HepG2 (cell line): ENCODE measurements around the gene WDR54. TPM values are rescaled to one million over a fixed set of nuclear protein-coding genes. Genes with fewer than 3 reads are reported as not detected.

Experiments used
- CHD4 ChIP-seq: fragments of 200-600 bp; sonication (generic); IDR thresholded peaks from 2 replicates; pipeline ENCODE4 v1.7.0; 2017; ENCODE audit warnings: mild to moderate bottlenecking, low read length, borderline replicate concordance
- FOXJ3 ChIP-seq: sonication (generic); formaldehyde crosslinking; IDR thresholded peaks from 2 replicates; pipeline ENCODE4 v1.4.0; 2020; ENCODE audit warnings: missing genetic modification reagents, mild to moderate bottlenecking, borderline replicate concordance
- FOXP1 ChIP-seq, 2 experiments: fragments of 450-650 bp in 1 of 2; IDR thresholded peaks; 2 replicates each; pipeline ENCODE4 v1.6.1; 2017 to 2018; ENCODE audit warnings: antibody characterized with exemption in 1 of 2
- KAT2B ChIP-seq: fragments of 150-350 bp; IDR thresholded peaks from 2 replicates; pipeline ENCODE4 v1.6.1; 2014; ENCODE audit warnings: low read depth, low read length, borderline replicate concordance
- KDM5B ChIP-seq: sonication (generic); formaldehyde crosslinking; IDR thresholded peaks from 2 replicates; pipeline ENCODE4 v1.4.0; 2020; ENCODE audit warnings: missing genetic modification reagents, mild to moderate bottlenecking, borderline replicate concordance
- MXD1 ChIP-seq: sonication (generic); formaldehyde crosslinking; IDR thresholded peaks from 2 replicates; pipeline ENCODE4 v1.4.0; 2020; ENCODE audit warnings: mild to moderate bottlenecking, missing genetic modification reagents
- NFKB2 ChIP-seq: sonication (generic); formaldehyde crosslinking; IDR thresholded peaks from 2 replicates; pipeline ENCODE4 v1.4.0; 2020; ENCODE audit warnings: missing genetic modification reagents, borderline replicate concordance
- PRMT3 ChIP-seq: sonication (generic); formaldehyde crosslinking; IDR thresholded peaks from 2 replicates; pipeline ENCODE4 v1.8.1; 2022; ENCODE audit warnings: low read depth, mild to moderate bottlenecking, moderate library complexity, missing genetic modification reagents, borderline replicate concordance
- RARA ChIP-seq: IDR thresholded peaks from 2 replicates; pipeline ENCODE4 v1.6.1; 2016; ENCODE audit warnings: missing genetic modification reagents, missing compliant biosample characterization
- SALL1 ChIP-seq: sonication (generic); formaldehyde crosslinking; IDR thresholded peaks from 2 replicates; pipeline ENCODE4 v1.8.0; 2022; ENCODE audit warnings: mild to moderate bottlenecking, missing genetic modification reagents
- ZNF143 ChIP-seq: sonication (generic); formaldehyde crosslinking; IDR thresholded peaks from 2 replicates; pipeline ENCODE4 v1.4.0; 2020; ENCODE audit warnings: missing genetic modification reagents
- ZNF205 ChIP-seq: IDR thresholded peaks from 2 replicates; pipeline ENCODE4 v1.6.1; 2018; ENCODE audit warnings: missing biosample characterization, missing genetic modification reagents
- ZNF331 ChIP-seq: sonication (generic); formaldehyde crosslinking; IDR thresholded peaks from 2 replicates; pipeline ENCODE4 v1.4.0; 2020; ENCODE audit warnings: missing genetic modification reagents
- ZNF451 ChIP-seq: sonication (generic); formaldehyde crosslinking; IDR thresholded peaks from 2 replicates; pipeline ENCODE4 v1.5.0; 2020; ENCODE audit warnings: mild to moderate bottlenecking, missing genetic modification reagents
- ZSCAN5A ChIP-seq: sonication (generic); formaldehyde crosslinking; IDR thresholded peaks from 2 replicates; pipeline ENCODE4 v1.8.0; 2022; ENCODE audit warnings: mild to moderate bottlenecking, missing genetic modification reagents, borderline replicate concordance
- polyA plus RNA-seq, 8 experiments: library from polyadenylated mRNA; depleted of rRNA in 3 of 8; stranded (reverse) in 7 of 8; unstranded in 1 of 8; fragments of >200 nt; fragmentation: Illumina TruSeq in 4 of 8; extraction: Trizol in 4 of 8; gene quantifications; 2 replicates each; pipeline versions ENCODE4 v1.2.1 to v1.2.3, GENCODE V29; 2011 to 2016; ENCODE audit warnings: low read depth in 4 of 8, missing spikeins in 1 of 8, mixed read lengths in 1 of 8; ENCODE audit not compliant: insufficient read depth in 1 of 8
- total RNA-seq, 5 experiments: library from RNA; depleted of rRNA; stranded (reverse); fragments of >200 nt; fragmentation: Illumina TruSeq; extraction: Trizol; gene quantifications; 2 replicates each; pipeline ENCODE4 v1.2.3, GENCODE V29; 2016; ENCODE audit warnings: low read depth in 1 of 5
- TF ChIP-seq, protein P1 (sequence below): sonication (generic); formaldehyde crosslinking; IDR thresholded peaks from 2 replicates; pipeline ENCODE4 v1.5.0; 2020; ENCODE audit warnings: mild to moderate bottlenecking, missing genetic modification reagents
- TF ChIP-seq, protein P2 (sequence below): sonication (generic); formaldehyde crosslinking; conservative IDR thresholded peaks from 2 replicates; pipeline ENCODE4 v1.4.0; 2020; ENCODE audit warnings: missing genetic modification reagents
- TF ChIP-seq, protein P3 (sequence below): sonication (generic); formaldehyde crosslinking; IDR thresholded peaks from 2 replicates; pipeline ENCODE4 v1.5.1; 2020; ENCODE audit warnings: missing genetic modification reagents, mild to moderate bottlenecking, borderline replicate concordance

The WDR54 gene
- total and polyA plus RNA-seq, 2 of the 13 experiments (the other 11 are each of a cell fraction or from before 2014, with no cell fraction given): 2.0 to 17.3 TPM

GRCh38 chr2:74472086-74472944, 50.8 kb downstream of the WDR54 start, which contains the start of gene MRPL53 (continued):
- TF ChIP-seq SALL1 (CRISPR knock-in tag): peak; percentile 96
- peak; percentile 77 for TF ChIP-seq ZNF143 (CRISPR knock-in tag)
- TF ChIP-seq ZNF331 (CRISPR knock-in tag): peak; percentile 97
- no peak for TF ChIP-seq KAT2B
- peak; percentile 98; the same call in 1 of the 2 replicates for TF ChIP-seq KDM5B (CRISPR knock-in tag)
- TF ChIP-seq FOXP1 (IDR thresholded peaks at IDR 0.05): no peak
- TF ChIP-seq FOXP1 (CRISPR knock-in tag; IDR thresholded peaks at IDR 0.05): no peak; the same call in 1 of the 2 replicates
- peak; percentile 98 for TF ChIP-seq NFKB2 (CRISPR knock-in tag)
- TF ChIP-seq, protein P1, sequence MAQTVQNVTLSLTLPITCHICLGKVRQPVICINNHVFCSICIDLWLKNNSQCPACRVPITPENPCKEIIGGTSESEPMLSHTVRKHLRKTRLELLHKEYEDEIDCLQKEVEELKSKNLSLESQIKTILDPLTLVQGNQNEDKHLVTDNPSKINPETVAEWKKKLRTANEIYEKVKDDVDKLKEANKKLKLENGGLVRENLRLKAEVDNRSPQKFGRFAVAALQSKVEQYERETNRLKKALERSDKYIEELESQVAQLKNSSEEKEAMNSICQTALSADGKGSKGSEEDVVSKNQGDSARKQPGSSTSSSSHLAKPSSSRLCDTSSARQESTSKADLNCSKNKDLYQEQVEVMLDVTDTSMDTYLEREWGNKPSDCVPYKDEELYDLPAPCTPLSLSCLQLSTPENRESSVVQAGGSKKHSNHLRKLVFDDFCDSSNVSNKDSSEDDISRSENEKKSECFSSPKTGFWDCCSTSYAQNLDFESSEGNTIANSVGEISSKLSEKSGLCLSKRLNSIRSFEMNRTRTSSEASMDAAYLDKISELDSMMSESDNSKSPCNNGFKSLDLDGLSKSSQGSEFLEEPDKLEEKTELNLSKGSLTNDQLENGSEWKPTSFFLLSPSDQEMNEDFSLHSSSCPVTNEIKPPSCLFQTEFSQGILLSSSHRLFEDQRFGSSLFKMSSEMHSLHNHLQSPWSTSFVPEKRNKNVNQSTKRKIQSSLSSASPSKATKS (CRISPR knock-in tag): no peak
- peak; percentile 37; the same call in 1 of the 2 replicates for TF ChIP-seq CHD4
- peak; percentile 82; the same call in 1 of the 2 replicates for TF ChIP-seq ZNF451
- peak; percentile 93; the same call in 1 of the 2 replicates for TF ChIP-seq ZSCAN5A (CRISPR knock-in tag)
- TF ChIP-seq FOXJ3 (CRISPR knock-in tag): peak; percentile 66; the same call in 1 of the 2 replicates
- TF ChIP-seq ZNF205 (CRISPR knock-in tag): peak; percentile 83
- peak; percentile 99 for TF ChIP-seq PRMT3 (CRISPR knock-in tag)
- TF ChIP-seq RARA (CRISPR knock-in tag): peak; percentile 47
- peak; percentile 89 for TF ChIP-seq MXD1 (CRISPR knock-in tag)
- TF ChIP-seq, protein P2, sequence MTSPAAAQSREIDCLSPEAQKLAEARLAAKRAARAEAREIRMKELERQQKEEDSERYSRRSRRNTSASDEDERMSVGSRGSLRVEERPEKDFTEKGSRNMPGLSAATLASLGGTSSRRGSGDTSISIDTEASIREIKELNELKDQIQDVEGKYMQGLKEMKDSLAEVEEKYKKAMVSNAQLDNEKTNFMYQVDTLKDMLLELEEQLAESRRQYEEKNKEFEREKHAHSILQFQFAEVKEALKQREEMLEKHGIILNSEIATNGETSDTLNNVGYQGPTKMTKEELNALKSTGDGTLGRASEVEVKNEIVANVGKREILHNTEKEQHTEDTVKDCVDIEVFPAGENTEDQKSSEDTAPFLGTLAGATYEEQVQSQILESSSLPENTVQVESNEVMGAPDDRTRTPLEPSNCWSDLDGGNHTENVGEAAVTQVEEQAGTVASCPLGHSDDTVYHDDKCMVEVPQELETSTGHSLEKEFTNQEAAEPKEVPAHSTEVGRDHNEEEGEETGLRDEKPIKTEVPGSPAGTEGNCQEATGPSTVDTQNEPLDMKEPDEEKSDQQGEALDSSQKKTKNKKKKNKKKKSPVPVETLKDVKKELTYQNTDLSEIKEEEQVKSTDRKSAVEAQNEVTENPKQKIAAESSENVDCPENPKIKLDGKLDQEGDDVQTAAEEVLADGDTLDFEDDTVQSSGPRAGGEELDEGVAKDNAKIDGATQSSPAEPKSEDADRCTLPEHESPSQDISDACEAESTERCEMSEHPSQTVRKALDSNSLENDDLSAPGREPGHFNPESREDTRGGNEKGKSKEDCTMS (CRISPR knock-in tag): peak; percentile 36; the same call in 1 of the 2 replicates
- TF ChIP-seq, protein P3, sequence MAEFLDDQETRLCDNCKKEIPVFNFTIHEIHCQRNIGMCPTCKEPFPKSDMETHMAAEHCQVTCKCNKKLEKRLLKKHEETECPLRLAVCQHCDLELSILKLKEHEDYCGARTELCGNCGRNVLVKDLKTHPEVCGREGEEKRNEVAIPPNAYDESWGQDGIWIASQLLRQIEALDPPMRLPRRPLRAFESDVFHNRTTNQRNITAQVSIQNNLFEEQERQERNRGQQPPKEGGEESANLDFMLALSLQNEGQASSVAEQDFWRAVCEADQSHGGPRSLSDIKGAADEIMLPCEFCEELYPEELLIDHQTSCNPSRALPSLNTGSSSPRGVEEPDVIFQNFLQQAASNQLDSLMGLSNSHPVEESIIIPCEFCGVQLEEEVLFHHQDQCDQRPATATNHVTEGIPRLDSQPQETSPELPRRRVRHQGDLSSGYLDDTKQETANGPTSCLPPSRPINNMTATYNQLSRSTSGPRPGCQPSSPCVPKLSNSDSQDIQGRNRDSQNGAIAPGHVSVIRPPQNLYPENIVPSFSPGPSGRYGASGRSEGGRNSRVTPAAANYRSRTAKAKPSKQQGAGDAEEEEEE (CRISPR knock-in tag): peak; percentile 78
